WTC11 (cell line): ENCODE data around the gene GNRH2. TPM values are rescaled to one million over a fixed set of nuclear protein-coding genes. Genes with fewer than 3 reads are reported as not detected.

ENCODE experiments used
- ATAC-seq: fragments of 200-7000 bp; cut with Tn5 transposase; 2 replicates; pipeline ENCODE4 v1.10.0; 2021; ENCODE audit warnings: mild to moderate bottlenecking, moderate library complexity
- Bru-seq: library from RNA; stranded (reverse); fragments of 400-500 nt; gene quantifications from one replicate; lab custom pipeline; 2021; lab: Mats Ljungman, UMichigan
- CTCF ChIA-PET: fragments of 300-600 bp; sonication (Branson Sonifier 250); formaldehyde crosslinking; loops from one replicate; lab custom pipeline; 2021; ENCODE audit warnings: antibody characterized with exemption; lab: Charles Lee
- POLR2A ChIA-PET: fragments of 350-600 bp; sonication (Branson Sonifier 250); formaldehyde crosslinking; loops from one replicate; lab custom pipeline; 2021; ENCODE audit warnings: antibody characterized with exemption; lab: Charles Lee
- DNase-seq: peaks from one replicate; pipeline ENCODE4 v3.0.0; 2021; ENCODE audit warnings: low spot score
- H3K27ac Mint-ChIP-seq: 2 replicates; pipeline ENCODE4 v1.8.0; 2021; ENCODE audit warnings: mixed read lengths
- H3K27me3 Mint-ChIP-seq: 2 replicates; pipeline ENCODE4 v1.8.0; 2021; ENCODE audit warnings: low read depth, mild to moderate bottlenecking, moderate library complexity, mixed read lengths
- H3K36me3 Mint-ChIP-seq: 2 replicates; pipeline ENCODE4 v1.8.0; 2021; ENCODE audit warnings: mixed read lengths
- H3K4me1 Mint-ChIP-seq: 2 replicates; pipeline ENCODE4 v1.8.0; 2022; ENCODE audit warnings: mixed read lengths
- H3K4me3 Mint-ChIP-seq: 2 replicates; pipeline ENCODE4 v1.8.0; 2021; ENCODE audit warnings: mild to moderate bottlenecking, moderate library complexity, mixed read lengths
- H3K9me3 Mint-ChIP-seq: 2 replicates; pipeline ENCODE4 v1.8.0; 2021; ENCODE audit warnings: mixed read lengths
- FOXJ3 ChIP-seq: sonication (generic); formaldehyde crosslinking; IDR thresholded peaks from 2 replicates; pipeline ENCODE4 v1.9.0; 2021; ENCODE audit warnings: missing genetic modification reagents, mild to moderate bottlenecking, borderline replicate concordance
- FOXP4 ChIP-seq: sonication (generic); formaldehyde crosslinking; IDR thresholded peaks from 2 replicates; pipeline ENCODE4 v1.8.0; 2022; ENCODE audit warnings: mild to moderate bottlenecking, missing genetic modification reagents
- GRHL2 ChIP-seq: fragments of 250-450 bp; sonication (Bioruptor Pico); IDR thresholded peaks from 2 replicates; pipeline ENCODE4 v1.8.0; 2022; ENCODE audit warnings: mild to moderate bottlenecking, moderate library complexity; ENCODE audit not compliant: insufficient replicate concordance, severe bottlenecking
- HMGXB4 ChIP-seq: sonication (generic); formaldehyde crosslinking; IDR thresholded peaks from 2 replicates; pipeline ENCODE4 v1.8.1; 2023; ENCODE audit warnings: mild to moderate bottlenecking, moderate library complexity, missing genetic modification reagents
- MLX ChIP-seq: sonication (generic); formaldehyde crosslinking; IDR thresholded peaks from 2 replicates; pipeline ENCODE4 v1.8.1; 2023; ENCODE audit warnings: mild to moderate bottlenecking, missing genetic modification reagents, moderate library complexity
- MYBL2 ChIP-seq: sonication (generic); formaldehyde crosslinking; IDR thresholded peaks from 2 replicates; pipeline ENCODE4 v1.8.1; 2023; ENCODE audit warnings: mild to moderate bottlenecking, moderate library complexity, missing genetic modification reagents
- NFATC4 ChIP-seq: fragments of 250-450 bp; sonication (Bioruptor Pico); IDR thresholded peaks from 2 replicates; pipeline ENCODE4 v1.9.0; 2021; ENCODE audit warnings: mild to moderate bottlenecking
- PRDM15 ChIP-seq: sonication (generic); formaldehyde crosslinking; IDR thresholded peaks from 2 replicates; pipeline ENCODE4 v1.8.0; 2022; ENCODE audit warnings: missing genetic modification reagents
- PREB ChIP-seq: sonication (generic); formaldehyde crosslinking; IDR thresholded peaks from 2 replicates; pipeline ENCODE4 v1.8.1; 2022; ENCODE audit warnings: mild to moderate bottlenecking, missing genetic modification reagents, moderate library complexity, borderline replicate concordance
- SMAD4 ChIP-seq: sonication (generic); formaldehyde crosslinking; IDR thresholded peaks from 2 replicates; pipeline ENCODE4 v1.8.0; 2022; ENCODE audit warnings: mild to moderate bottlenecking, missing genetic modification reagents
- SOX15 ChIP-seq: fragments of 250-450 bp; sonication (Bioruptor Pico); IDR thresholded peaks from 2 replicates; pipeline ENCODE4 v1.9.0; 2021; ENCODE audit warnings: mild to moderate bottlenecking
- ZBTB21 ChIP-seq: sonication (generic); formaldehyde crosslinking; IDR thresholded peaks from 2 replicates; pipeline ENCODE4 v1.8.1; 2023; ENCODE audit warnings: mild to moderate bottlenecking, missing genetic modification reagents, borderline replicate concordance
- ZBTB43 ChIP-seq: sonication (generic); formaldehyde crosslinking; IDR thresholded peaks from 2 replicates; pipeline ENCODE4 v1.8.1; 2023; ENCODE audit warnings: mild to moderate bottlenecking, missing genetic modification reagents
- ZMAT4 ChIP-seq: fragments of 250-450 bp; sonication (Bioruptor Pico); IDR thresholded peaks from 2 replicates; pipeline ENCODE4 v1.9.0; 2021; ENCODE audit warnings: mild to moderate bottlenecking
- ZNF219 ChIP-seq: sonication (generic); formaldehyde crosslinking; IDR thresholded peaks from 2 replicates; pipeline ENCODE4 v1.8.0; 2023; ENCODE audit warnings: missing genetic modification reagents, mild to moderate bottlenecking, borderline replicate concordance
- ZNF281 ChIP-seq: sonication (generic); formaldehyde crosslinking; IDR thresholded peaks from 2 replicates; pipeline ENCODE4 v1.8.0; 2023; ENCODE audit warnings: mild to moderate bottlenecking, missing genetic modification reagents
- ZNF416 ChIP-seq: fragments of 250-450 bp; sonication (Bioruptor Pico); IDR thresholded peaks from 2 replicates; pipeline ENCODE4 v1.9.0; 2021; ENCODE audit warnings: mild to moderate bottlenecking, inconsistent platforms
- ZNF425 ChIP-seq: fragments of 250-450 bp; sonication (Bioruptor Pico); conservative IDR thresholded peaks from 2 replicates; pipeline ENCODE4 v1.9.0; 2021; ENCODE audit warnings: mild to moderate bottlenecking
- ZSCAN18 ChIP-seq: fragments of 250-450 bp; sonication (Bioruptor Pico); IDR thresholded peaks from 2 replicates; pipeline ENCODE4 v2.1.2; 2022; ENCODE audit warnings: mild to moderate bottlenecking, moderate library complexity
- long read RNA-seq, 3 experiments: library from RNA in 1 of 3; library from capped mRNA in 1 of 3; library from polyadenylated mRNA in 1 of 3; unstranded in 2 of 3; stranded (forward) in 1 of 3; transcript quantifications; one replicate each; pipeline ENCODE4 v2.0.0, GENCODE V29; 2021
- total RNA-seq: library from RNA; stranded (reverse); gene quantifications from 3 replicates; pipeline ENCODE4 v1.2.3, GENCODE V29; 2021

Gene GNRH2
- total RNA-seq (0.44 to 1.1 TPM (median 0.50 TPM) in 3 replicates), Bru-seq, nascent RNA (percentile 44 among the genes with signal in this experiment)
- long read RNA-seq, experiment 1, result 0 reads
- long read RNA-seq, experiment 2, result 0 reads
- long read RNA-seq, experiment 3, result 0 reads

- H3K36me3 Mint-ChIP-seq, result peaks cover 30% of the 10 kb centered on the region
- H3K27me3 Mint-ChIP-seq, result no peaks in the 10 kb centered on the region
- ChIA-PET CTCF (interaction anchor here (1.2 to 2.7 kb wide), 4 partner anchors 10 to 273 kb away, joined by 3 to 13 read pairs (median 4); partner anchors contain the start of gene TMEM239), POLR2A (interaction anchor here (0.5 kb wide), 1 partner anchor 132 kb away, joined by 3 read pairs; no protein-coding TSS in a partner anchor)
- peak within 1 kb of the TSS; percentile 48 for H3K4me3 Mint-ChIP-seq
- peaks cover 26% of the 10 kb centered on the region for H3K4me1 Mint-ChIP-seq
- DNase-seq, result no peak
- no peak for ATAC-seq
- H3K9me3 Mint-ChIP-seq, result no peaks in the 10 kb centered on the region
- H3K27ac Mint-ChIP-seq, result peak within 1 kb of the TSS; percentile 86
- TF ChIP-seq NFATC4 (CRISPR knock-in tag), result no peak
- no peak for TF ChIP-seq HMGXB4 (CRISPR knock-in tag)
- no peak for TF ChIP-seq PREB (CRISPR knock-in tag)
- TF ChIP-seq ZNF219 (CRISPR knock-in tag), result no peak
- TF ChIP-seq ZNF416 (CRISPR knock-in tag), result no peak
- no peak for TF ChIP-seq ZBTB21 (CRISPR knock-in tag)
- no peak for TF ChIP-seq ZMAT4 (CRISPR knock-in tag)
- no peak for TF ChIP-seq ZNF425 (CRISPR knock-in tag)
- TF ChIP-seq ZNF281 (CRISPR knock-in tag), result no peak
- no peak for TF ChIP-seq MLX (CRISPR knock-in tag)
- no peak for TF ChIP-seq PRDM15 (CRISPR knock-in tag)
- no peak for TF ChIP-seq FOXP4 (CRISPR knock-in tag)
- no peak for TF ChIP-seq FOXJ3
- TF ChIP-seq ZSCAN18, result no peak
- TF ChIP-seq SOX15 (CRISPR knock-in tag), result no peak
- no peak for TF ChIP-seq GRHL2 (CRISPR knock-in tag)
- no peak for TF ChIP-seq MYBL2
- no peak for TF ChIP-seq SMAD4 (CRISPR knock-in tag)
- TF ChIP-seq ZBTB43, result no peak
Measured at GRCh38 chr20:3043322-3043721, at the start of gene GNRH2. GNRH2 (plus strand) TSS chr20:3043622; CDS start chr20:3044415, 793 bp downstream.
